ENCODE results near the gene CCDC175.

CCDC175 gene

DNA sequence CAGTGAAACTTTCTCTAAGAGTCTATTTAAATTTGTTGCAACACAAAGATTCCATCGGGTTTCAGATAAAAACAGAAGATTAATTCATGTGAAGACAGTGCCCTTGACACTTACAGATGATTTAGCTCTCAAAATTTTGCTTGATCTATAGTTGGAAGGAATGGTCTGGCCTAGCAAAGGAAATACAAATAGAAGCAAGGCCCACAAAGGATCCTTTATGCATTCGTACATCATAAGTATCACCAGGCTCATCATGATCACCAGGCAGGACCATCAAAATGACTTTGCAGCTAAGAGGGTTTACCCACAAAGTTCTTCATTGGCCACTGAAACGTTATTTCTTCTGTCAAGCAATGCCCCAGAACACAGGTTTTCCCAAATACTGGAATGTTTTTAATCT, 67.5 kb downstream of the CCDC175 start:
- H3K36me3 ChIP-seq (ENCODE audit: control insufficient read depth in 2 of 2, insufficient read depth in 2 of 2, low read length in 2 of 2): peaks cover 2% of the 10 kb centered on the region in 2 donors
- H3K27me3 ChIP-seq (ENCODE audit: control insufficient read depth in 1 of 2, insufficient read depth in 2 of 2, low read length in 2 of 2): no peaks in the 10 kb centered on the region
- no peaks in the 10 kb centered on the region for H3K9me3 ChIP-seq (ENCODE audit: control insufficient read depth in 2 of 2, low read length in 2 of 2)
- H3K4me3 ChIP-seq (ENCODE audit: low read length in 2 of 2): no peak overlapping the region
- no peak overlapping the region for H3K27ac ChIP-seq (ENCODE audit: low read length)
- no peak overlapping the region for H3K9ac ChIP-seq (ENCODE audit: low read length in 2 of 2)
- H3K4me1 ChIP-seq (ENCODE audit: control insufficient read depth, insufficient read depth, low read length): no peaks in the 10 kb centered on the region

DNA sequence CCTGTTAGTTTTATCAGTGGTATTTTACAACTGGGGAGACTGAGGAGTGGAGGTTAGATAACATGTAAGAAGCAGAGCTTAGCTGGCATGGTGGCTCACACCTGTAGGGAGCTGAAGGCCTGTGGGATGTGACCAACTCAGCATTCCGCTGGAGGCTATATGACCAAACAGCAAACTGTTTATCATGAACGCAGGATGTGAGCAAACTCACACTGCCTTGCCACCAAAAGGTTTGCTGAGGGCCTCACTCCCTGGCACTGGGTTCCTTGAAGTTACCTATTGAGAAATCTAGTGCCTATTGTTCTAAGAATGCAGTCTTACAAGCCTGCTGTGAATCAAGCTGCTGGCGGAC, 68.9 kb downstream of the CCDC175 start:
- Histone ChIP-seq H3K4me3 (ENCODE audit: low read length in 2 of 2) (no peak overlapping the region), H3K27ac (ENCODE audit: low read length) (no peak overlapping the region), H3K4me1 (ENCODE audit: control insufficient read depth, insufficient read depth, low read length) (no peaks in the 10 kb centered on the region), H3K9ac (ENCODE audit: low read length in 2 of 2) (no peak overlapping the region), H3K27me3 (ENCODE audit: control insufficient read depth in 1 of 2, insufficient read depth in 2 of 2, low read length in 2 of 2) (no peaks in the 10 kb centered on the region), H3K36me3 (ENCODE audit: control insufficient read depth in 2 of 2, insufficient read depth in 2 of 2, low read length in 2 of 2) (peaks cover 3 to 6% of the 10 kb centered on the region in 2 donors), H3K9me3 (ENCODE audit: control insufficient read depth in 2 of 2, low read length in 2 of 2) (no peaks in the 10 kb centered on the region)

DNA sequence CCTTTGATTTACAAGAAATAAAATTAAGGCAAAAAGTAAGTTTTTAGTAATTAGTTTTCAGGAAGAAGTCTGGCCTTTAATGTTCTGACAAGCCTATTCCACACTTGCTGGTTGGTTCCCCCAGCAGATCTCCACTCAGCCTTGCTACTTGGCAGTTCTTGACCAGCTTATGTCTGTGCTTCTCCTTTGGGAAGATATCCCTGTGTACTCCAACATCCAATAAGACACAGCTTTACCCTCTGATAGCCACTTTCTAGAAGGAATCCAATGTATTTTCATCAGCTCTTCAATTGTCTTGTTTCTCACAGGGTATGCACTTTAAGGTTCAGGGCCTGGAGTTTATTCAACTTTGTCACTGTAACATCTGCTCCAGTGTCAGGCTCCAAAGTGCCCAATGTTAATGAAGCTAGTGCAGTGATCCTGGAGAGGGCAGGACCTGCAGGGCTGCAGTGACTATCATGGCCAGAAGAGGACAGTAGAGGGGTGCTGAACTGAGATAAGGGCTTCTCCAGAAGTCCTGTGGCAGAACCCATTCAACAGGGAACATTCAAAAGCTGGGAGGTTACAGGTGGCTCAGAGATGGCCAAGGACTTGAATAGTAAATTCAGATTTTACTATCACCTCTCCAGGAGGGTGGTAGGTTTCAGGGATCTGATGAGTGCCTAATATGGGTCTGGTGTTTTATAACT, 69.4 kb downstream of the CCDC175 start:
- Histone ChIP-seq H3K9ac (ENCODE audit: low read length in 2 of 2) (no peak overlapping the region), H3K36me3 (ENCODE audit: control insufficient read depth in 2 of 2, insufficient read depth in 2 of 2, low read length in 2 of 2) (peaks cover 3 to 6% of the 10 kb centered on the region in 2 donors), H3K27ac (ENCODE audit: low read length) (no peak overlapping the region), H3K27me3 (ENCODE audit: control insufficient read depth in 1 of 2, insufficient read depth in 2 of 2, low read length in 2 of 2) (no peaks in the 10 kb centered on the region), H3K4me1 (ENCODE audit: control insufficient read depth, insufficient read depth, low read length) (no peaks in the 10 kb centered on the region), H3K4me3 (ENCODE audit: low read length in 2 of 2) (no peak overlapping the region), H3K9me3 (ENCODE audit: control insufficient read depth in 2 of 2, low read length in 2 of 2) (no peaks in the 10 kb centered on the region)

DNA sequence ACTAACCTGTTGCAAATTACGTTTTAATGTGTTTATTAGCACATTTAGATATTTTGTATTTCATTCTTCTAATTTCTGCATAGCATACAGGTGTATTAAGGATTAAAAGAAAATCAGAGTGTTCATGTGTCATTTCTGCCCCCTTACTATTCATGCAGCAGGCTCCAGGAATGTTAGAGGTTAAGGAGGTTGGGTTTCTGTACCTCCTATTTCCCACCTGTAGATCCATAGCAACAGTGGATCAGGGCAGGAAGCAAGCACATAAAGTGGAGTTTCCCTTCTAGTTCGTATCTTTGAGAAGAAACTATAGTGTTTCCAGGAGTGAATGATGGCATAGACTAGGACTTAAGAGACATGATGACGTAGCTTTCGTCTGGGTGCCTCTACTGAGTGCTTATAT, 73.4 kb downstream of the CCDC175 start:
- Histone ChIP-seq H3K9ac (ENCODE audit: low read length in 2 of 2) (no peak overlapping the region), H3K27me3 (ENCODE audit: control insufficient read depth in 1 of 2, insufficient read depth in 2 of 2, low read length in 2 of 2) (no peaks in the 10 kb centered on the region), H3K36me3 (ENCODE audit: control insufficient read depth in 2 of 2, insufficient read depth in 2 of 2, low read length in 2 of 2) (peaks cover 4 to 10% of the 10 kb centered on the region in 2 donors)

DNA sequence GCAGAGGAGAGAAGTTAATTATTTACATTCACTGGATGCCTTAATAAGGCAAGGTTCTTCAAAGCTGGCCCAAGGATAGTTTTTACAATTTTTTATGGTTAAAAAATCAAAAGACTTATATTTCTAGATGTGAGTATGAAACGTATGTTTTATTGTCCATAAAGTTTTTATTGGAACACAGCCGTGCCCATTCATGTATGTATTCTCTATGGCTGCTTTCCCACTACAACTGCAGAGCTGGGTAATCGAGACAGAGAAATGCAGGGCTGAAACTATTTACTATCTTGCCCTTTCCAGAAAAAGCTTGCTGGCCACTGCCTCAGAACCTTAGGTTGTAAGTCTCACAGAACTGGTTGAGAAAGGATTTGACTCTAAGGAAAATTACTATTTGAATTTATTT, 75.9 kb downstream of the CCDC175 start:
- Histone ChIP-seq H3K27ac (ENCODE audit: low read length) (no peak overlapping the region), H3K9ac (ENCODE audit: low read length in 2 of 2) (no peak overlapping the region), H3K36me3 (ENCODE audit: control insufficient read depth in 2 of 2, insufficient read depth in 2 of 2, low read length in 2 of 2) (peaks cover 4 to 10% of the 10 kb centered on the region in 2 donors), H3K27me3 (ENCODE audit: control insufficient read depth in 1 of 2, insufficient read depth in 2 of 2, low read length in 2 of 2) (no peaks in the 10 kb centered on the region), H3K4me3 (ENCODE audit: low read length in 2 of 2) (no peak overlapping the region), H3K9me3 (ENCODE audit: control insufficient read depth in 2 of 2, low read length in 2 of 2) (no peaks in the 10 kb centered on the region), H3K4me1 (ENCODE audit: control insufficient read depth, insufficient read depth, low read length) (no peaks in the 10 kb centered on the region)

More for the DNA sequence above, 73.4 kb downstream of the CCDC175 start:
- no peaks in the 10 kb centered on the region for H3K4me1 ChIP-seq (ENCODE audit: control insufficient read depth, insufficient read depth, low read length)
- H3K9me3 ChIP-seq (ENCODE audit: control insufficient read depth in 2 of 2, low read length in 2 of 2): no peaks in the 10 kb centered on the region
- no peak overlapping the region for H3K27ac ChIP-seq (ENCODE audit: low read length)
- H3K4me3 ChIP-seq (ENCODE audit: low read length in 2 of 2): no peak overlapping the region

DNA sequence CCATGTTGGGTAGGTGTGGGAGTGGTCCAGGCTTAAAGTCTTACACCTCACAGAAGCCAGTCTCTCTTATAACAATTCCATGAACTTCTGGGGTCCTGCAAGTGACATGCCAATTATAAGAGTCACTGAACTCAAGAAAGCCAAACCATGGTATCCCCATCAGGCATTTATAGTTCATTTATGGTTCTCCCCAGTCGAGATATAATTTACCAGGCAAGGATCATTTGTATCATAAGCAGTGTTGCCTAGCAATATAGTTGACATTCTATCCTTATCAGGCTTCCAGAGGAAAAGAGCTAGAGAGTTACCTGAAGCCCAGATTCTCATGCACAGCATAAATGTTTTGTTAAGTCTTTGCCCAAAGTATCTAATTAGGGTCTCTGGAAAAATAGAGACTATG, 84.2 kb downstream of the CCDC175 start:
- Histone ChIP-seq H3K36me3 (ENCODE audit: control insufficient read depth in 2 of 2, insufficient read depth in 2 of 2, low read length in 2 of 2) (peaks cover 23 to 32% of the 10 kb centered on the region in 2 donors), H3K4me1 (ENCODE audit: control insufficient read depth, insufficient read depth, low read length) (no peaks in the 10 kb centered on the region), H3K9ac (ENCODE audit: low read length in 2 of 2) (no peak overlapping the region), H3K27ac (ENCODE audit: low read length) (no peak overlapping the region), H3K4me3 (ENCODE audit: low read length in 2 of 2) (no peak overlapping the region), H3K9me3 (ENCODE audit: control insufficient read depth in 2 of 2, low read length in 2 of 2) (no peaks in the 10 kb centered on the region), H3K27me3 (ENCODE audit: control insufficient read depth in 1 of 2, insufficient read depth in 2 of 2, low read length in 2 of 2) (no peaks in the 10 kb centered on the region)

DNA sequence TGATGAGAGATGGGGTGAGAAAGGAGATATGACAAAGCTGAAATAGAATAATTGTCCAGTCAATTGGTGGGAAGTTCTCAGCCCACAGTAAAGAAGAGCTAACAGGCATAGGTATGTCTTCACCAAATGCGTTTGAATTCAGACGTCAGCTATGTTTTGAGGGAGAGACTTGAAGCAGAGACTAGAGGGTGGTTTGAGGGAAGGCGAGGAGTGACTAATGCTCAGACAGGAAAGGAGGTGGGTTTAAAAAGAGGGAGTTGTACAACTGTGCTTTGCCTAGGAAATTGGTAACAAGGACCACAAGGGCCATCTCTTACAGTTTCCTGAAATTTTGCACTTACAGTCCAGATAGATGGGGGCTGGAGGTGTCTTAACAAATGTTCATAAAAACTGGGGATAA, 85.9 kb downstream of the CCDC175 start:
- Histone ChIP-seq H3K4me1 (ENCODE audit: control insufficient read depth, insufficient read depth, low read length) (no peaks in the 10 kb centered on the region), H3K36me3 (ENCODE audit: control insufficient read depth in 2 of 2, insufficient read depth in 2 of 2, low read length in 2 of 2) (peaks cover 23 to 32% of the 10 kb centered on the region in 2 donors), H3K9me3 (ENCODE audit: control insufficient read depth in 2 of 2, low read length in 2 of 2) (no peaks in the 10 kb centered on the region), H3K4me3 (ENCODE audit: low read length in 2 of 2) (no peak overlapping the region), H3K27me3 (ENCODE audit: control insufficient read depth in 1 of 2, insufficient read depth in 2 of 2, low read length in 2 of 2) (no peaks in the 10 kb centered on the region), H3K9ac (ENCODE audit: low read length in 2 of 2) (no peak overlapping the region), H3K27ac (ENCODE audit: low read length) (no peak overlapping the region)

DNA sequence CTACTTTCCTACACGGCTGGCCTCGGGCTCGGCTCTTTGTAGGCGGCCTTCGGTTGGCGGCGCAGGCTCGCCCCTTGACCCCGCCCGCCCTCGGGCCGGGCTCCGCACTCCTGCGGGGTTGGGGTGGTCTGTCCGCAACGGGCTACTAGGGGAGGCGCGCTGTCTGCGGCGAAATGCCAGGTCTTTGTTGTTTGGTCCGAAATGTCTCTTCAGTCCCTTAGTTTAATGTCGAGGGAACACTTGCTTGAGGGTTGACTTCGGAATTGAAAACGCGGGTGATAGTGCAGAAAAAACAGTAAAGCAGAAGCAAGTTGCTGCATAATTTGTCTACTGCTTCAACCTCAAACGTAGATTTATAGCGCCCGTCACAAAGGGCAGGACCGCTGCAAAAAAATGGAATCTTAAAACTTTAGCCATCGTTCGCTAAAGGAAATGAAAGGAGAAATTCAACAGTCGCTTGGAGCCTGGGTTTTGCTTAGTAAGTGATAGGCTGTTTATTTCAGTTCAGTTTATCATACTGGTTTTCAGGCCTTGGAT, 91.9 kb downstream of the CCDC175 start:
- H3K27me3 ChIP-seq (ENCODE audit: control insufficient read depth in 1 of 2, insufficient read depth in 2 of 2, low read length in 2 of 2): no peaks in the 10 kb centered on the region
- peaks cover 25% of the 10 kb centered on the region for H3K4me1 ChIP-seq (ENCODE audit: control insufficient read depth, insufficient read depth, low read length)
- peak overlapping the region; percentile 76 for H3K27ac ChIP-seq (ENCODE audit: low read length)

DNA sequence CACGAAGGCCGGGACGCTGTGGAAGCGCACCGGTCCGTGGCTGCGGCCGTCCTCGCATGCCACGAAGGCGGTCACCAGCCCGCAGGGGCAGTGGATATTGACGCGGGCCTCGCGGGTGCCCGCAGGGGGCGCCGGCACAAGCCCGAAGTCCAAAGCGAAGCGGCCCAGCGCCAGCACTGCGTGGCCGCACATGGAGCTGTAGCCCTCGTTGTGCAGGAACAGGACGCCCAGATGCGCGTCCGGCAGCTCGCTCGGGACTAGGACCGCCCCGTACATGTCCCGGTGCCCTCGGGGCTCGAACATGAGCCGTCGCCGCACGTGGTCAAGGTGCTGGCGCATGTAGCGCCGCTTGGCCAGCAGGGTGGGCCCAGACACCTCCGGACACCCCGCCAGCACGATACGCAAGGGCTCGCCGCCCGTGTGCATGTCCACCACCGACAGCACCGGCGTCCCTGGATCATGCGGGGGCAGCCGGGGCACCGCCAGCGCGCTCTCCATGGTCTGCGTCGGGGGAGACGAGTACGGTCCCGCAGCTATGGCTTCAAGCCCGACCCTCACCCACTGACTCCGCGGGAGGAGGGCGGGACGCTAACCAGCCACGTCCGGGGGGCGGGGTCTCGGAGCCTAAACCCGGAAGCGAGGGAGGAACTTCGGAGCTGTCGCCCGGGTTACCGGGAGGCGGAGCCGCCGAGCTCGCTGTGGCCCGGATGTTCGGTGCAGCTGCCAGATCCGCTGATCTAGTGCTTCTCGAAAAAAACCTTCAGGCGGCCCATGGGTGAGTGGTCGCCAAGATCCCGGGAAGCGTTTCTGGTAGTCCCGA, 92.6 kb downstream of the CCDC175 start, which contains the start of the genes JKAMP and L3HYPDH:
JKAMP (plus strand) TSS at position 699 of the 820 bp plus-strand sequence; CDS start at position 772, 73 bp downstream.
L3HYPDH (minus strand) TSS at position 590 of the 820 bp plus-strand sequence; CDS start at position 498, 92 bp downstream.
- Histone ChIP-seq H3K4me3 (ENCODE audit: low read length in 2 of 2) (peak within 1 kb of the TSS; percentile 94 to 95), H3K27ac (ENCODE audit: low read length) (peak within 1 kb of the TSS; percentile 76), H3K27me3 (ENCODE audit: control insufficient read depth in 1 of 2, insufficient read depth in 2 of 2, low read length in 2 of 2) (no peaks in the 10 kb centered on the region), H3K4me1 (ENCODE audit: control insufficient read depth, insufficient read depth, low read length) (peaks cover 25% of the 10 kb centered on the region), H3K9ac (ENCODE audit: low read length in 2 of 2) (peak within 1 kb of the TSS; percentile 82 to 88), H3K9me3 (ENCODE audit: control insufficient read depth in 2 of 2, low read length in 2 of 2) (no peaks in the 10 kb centered on the region), H3K36me3 (ENCODE audit: control insufficient read depth in 2 of 2, insufficient read depth in 2 of 2, low read length in 2 of 2) (peaks cover 4 to 5% of the 10 kb centered on the region in 2 donors)

More for the DNA sequence above, 91.9 kb downstream of the CCDC175 start:
- Histone ChIP-seq H3K9me3 (ENCODE audit: control insufficient read depth in 2 of 2, low read length in 2 of 2) (no peaks in the 10 kb centered on the region), H3K4me3 (ENCODE audit: low read length in 2 of 2) (peak overlapping the region; percentile 94 to 95), H3K9ac (ENCODE audit: low read length in 2 of 2) (peak overlapping the region; percentile 82 to 88), H3K36me3 (ENCODE audit: control insufficient read depth in 2 of 2, insufficient read depth in 2 of 2, low read length in 2 of 2) (peaks cover 9 to 11% of the 10 kb centered on the region in 2 donors)

DNA sequence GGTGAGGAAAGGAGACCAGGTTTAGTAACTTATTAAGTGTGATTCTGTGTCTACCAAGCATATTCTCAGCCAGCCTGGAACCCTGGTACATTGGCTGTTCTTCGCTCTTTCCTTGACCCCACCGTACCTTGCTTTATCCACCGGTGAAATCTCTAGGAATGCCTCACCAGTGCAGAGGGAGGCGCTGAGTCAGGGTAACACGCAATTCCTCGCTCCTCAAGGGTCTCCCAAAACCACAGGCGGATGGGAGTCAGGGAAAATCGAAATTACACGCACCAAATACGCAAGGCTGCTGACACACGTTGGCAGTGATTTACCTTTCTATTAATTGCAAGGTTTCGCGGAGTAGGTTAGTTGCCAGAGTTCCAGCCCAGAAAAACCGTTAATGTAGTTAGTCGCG, 93.2 kb downstream of the CCDC175 start:
- peak overlapping the region; percentile 82 to 88 for H3K9ac ChIP-seq (ENCODE audit: low read length in 2 of 2)
- H3K4me3 ChIP-seq (ENCODE audit: low read length in 2 of 2): peak overlapping the region; percentile 94 to 95
- H3K36me3 ChIP-seq (ENCODE audit: control insufficient read depth in 2 of 2, insufficient read depth in 2 of 2, low read length in 2 of 2): peaks cover 0 to 2% of the 10 kb centered on the region in 2 donors
- no peaks in the 10 kb centered on the region for H3K27me3 ChIP-seq (ENCODE audit: control insufficient read depth in 1 of 2, insufficient read depth in 2 of 2, low read length in 2 of 2)
- no peaks in the 10 kb centered on the region for H3K9me3 ChIP-seq (ENCODE audit: control insufficient read depth in 2 of 2, low read length in 2 of 2)
- H3K4me1 ChIP-seq (ENCODE audit: control insufficient read depth, insufficient read depth, low read length): peaks cover 25% of the 10 kb centered on the region
- H3K27ac ChIP-seq (ENCODE audit: low read length): peak overlapping the region; percentile 76
